GM23248 (cell line): Measurements from ENCODE around the gene SLAMF8. TPM values are rescaled to one million over a fixed set of nuclear protein-coding genes. Genes with fewer than 3 reads are reported as not detected.

Experiments
- DNase-seq: peaks from one replicate; pipeline ENCODE4 v3.0.0-alpha.2; 2015
- H2AFZ ChIP-seq: fragments of 200-600 bp; sonication (generic); 2 replicates; pipeline ENCODE4 v1.6.1; 2016; ENCODE audit warnings: antibody characterized with exemption
- H3F3A ChIP-seq: fragments of 200-600 bp; sonication (generic); 2 replicates; pipeline ENCODE4 v1.6.1; 2016; ENCODE audit warnings: mild to moderate bottlenecking, antibody characterized with exemption, mixed run types; ENCODE audit not compliant: insufficient read depth
- H3K27ac ChIP-seq: fragments of 200-600 bp; sonication (generic); 2 replicates; pipeline ENCODE4 v1.5.1; 2016; ENCODE audit warnings: mild to moderate bottlenecking
- H3K27me3 ChIP-seq: fragments of 200-600 bp; sonication (generic); replicated peaks from 2 replicates; pipeline ENCODE4 v1.6.1; 2016; ENCODE audit warnings: mild to moderate bottlenecking; ENCODE audit not compliant: insufficient read depth
- H3K36me3 ChIP-seq: fragments of 200-600 bp; sonication (generic); 2 replicates; pipeline ENCODE4 v1.6.1; 2016; ENCODE audit warnings: low read depth, mild to moderate bottlenecking
- H3K4me1 ChIP-seq: fragments of 200-600 bp; sonication (generic); 2 replicates; pipeline ENCODE4 v1.6.1; 2016; ENCODE audit warnings: mild to moderate bottlenecking; ENCODE audit not compliant: insufficient read depth
- H3K4me2 ChIP-seq: fragments of 200-600 bp; sonication (generic); one replicate; pipeline ENCODE4 v1.6.1; 2016; ENCODE audit warnings: mild to moderate bottlenecking; ENCODE audit not compliant: unreplicated experiment
- H3K4me3 ChIP-seq: fragments of 200-600 bp; sonication (generic); 2 replicates; pipeline ENCODE4 v1.5.1; 2016; ENCODE audit warnings: mild to moderate bottlenecking
- H3K79me2 ChIP-seq: fragments of 200-600 bp; sonication (generic); 2 replicates; pipeline ENCODE4 v1.6.1; 2016; ENCODE audit warnings: mild to moderate bottlenecking; ENCODE audit not compliant: insufficient read depth
- H3K9ac ChIP-seq: fragments of 200-600 bp; sonication (generic); 2 replicates; pipeline ENCODE4 v1.6.1; 2016; ENCODE audit warnings: mild to moderate bottlenecking
- H3K9me2 ChIP-seq: fragments of 200-600 bp; sonication (generic); 2 replicates; pipeline ENCODE4 v1.6.1; 2016; ENCODE audit warnings: mixed run types, mild to moderate bottlenecking, moderate library complexity; ENCODE audit not compliant: insufficient read depth
- H3K9me3 ChIP-seq: fragments of 200-600 bp; sonication (generic); one replicate; pipeline ENCODE4 v1.6.1; 2017; ENCODE audit warnings: low read depth
- H4K20me1 ChIP-seq: fragments of 200-600 bp; sonication (generic); 2 replicates; pipeline ENCODE4 v1.6.0; 2016; ENCODE audit not compliant: insufficient read depth
- EZH2 ChIP-seq: fragments of 200-600 bp; sonication (generic); IDR thresholded peaks from 2 replicates; pipeline ENCODE4 v1.6.1; 2018; ENCODE audit warnings: antibody characterized with exemption, mild to moderate bottlenecking; ENCODE audit not compliant: insufficient read depth, poor library complexity, severe bottlenecking
- EZH2phosphoT487 ChIP-seq: fragments of 200-600 bp; sonication (generic); IDR thresholded peaks from 2 replicates; pipeline ENCODE4 v1.6.1; 2018; ENCODE audit warnings: antibody characterized with exemption, moderate library complexity, mild to moderate bottlenecking, low read depth; ENCODE audit not compliant: insufficient read depth
- WGBS, 2 experiments: methylation state at CpG; one replicate each; pipeline ENCODE4 v1.1.6; 2015 to 2017; ENCODE audit warnings: low lambda C conversion rate in 2 of 2, low coverage in 1 of 2; ENCODE audit errors: missing lambda C conversion rate in 2 of 2; 5-methylcytosine and 5-hydroxymethylcytosine counted together
- in situ Hi-C: fragments of 300-500 bp; cut with MboI; formaldehyde crosslinking; loops from 2 replicates; pipeline ENCODE4 v1.15.0; 2020
- polyA plus RNA-seq: library from polyadenylated mRNA; unstranded; fragments of >200 nt; fragmentation: Nextera tagmentation; extraction: Ambion mirVana; gene quantifications from 2 replicates; pipeline ENCODE4 v1.2.1, GENCODE V29; 2016
- total RNA-seq: library from RNA; depleted of rRNA; stranded (reverse); fragments of >200 nt; shearing (Covaris generic); gene quantifications from 2 replicates; pipeline ENCODE4 v1.2.3, GENCODE V29; 2014

Gene SLAMF8
- total and polyA plus RNA-seq, 2 experiments from 2014 or later: not detected

- no peak overlapping the region for H3K4me3 ChIP-seq
- no peaks in the 10 kb centered on the region for H4K20me1 ChIP-seq
- no peaks in the 10 kb centered on the region for H3K9me3 ChIP-seq
- H3K4me2 ChIP-seq: no peak overlapping the region
- H3K27me3 ChIP-seq: no peaks in the 10 kb centered on the region; the same call in none of the 2 replicates
- H3K4me1 ChIP-seq: peaks cover 8% of the 10 kb centered on the region
- TF ChIP-seq EZH2 (no peak), EZH2phosphoT487 (no peak)
- H3K27ac ChIP-seq: no peak overlapping the region
- no peak overlapping the region for H2AFZ ChIP-seq
- 77 to 79% methylated on average over 3 of the region's 3 CpGs for WGBS, 2 experiments
- H3K36me3 ChIP-seq: no peaks in the 10 kb centered on the region
- DNase-seq: no peak
- H3K9me2 ChIP-seq: no peaks in the 10 kb centered on the region
- no peaks in the 10 kb centered on the region for H3K79me2 ChIP-seq
- H3K9ac ChIP-seq: no peak overlapping the region
- peaks cover 9% of the 10 kb centered on the region for H3F3A ChIP-seq
- in situ Hi-C loops: no loop called here
These were observed 876 bp downstream of the SLAMF8 start for GRCh38 chr1:159827549-159827948.

- Histone ChIP-seq H3K79me2 (no peaks in the 10 kb centered on the region), H3K27me3 (no peaks in the 10 kb centered on the region; the same call in none of the 2 replicates), H3K4me1 (peaks cover 8% of the 10 kb centered on the region), H3K4me2 (no peak overlapping the region), H4K20me1 (no peaks in the 10 kb centered on the region), H2AFZ (no peak overlapping the region), H3F3A (peaks cover 9% of the 10 kb centered on the region), H3K9me2 (no peaks in the 10 kb centered on the region), H3K27ac (no peak overlapping the region), H3K9me3 (no peaks in the 10 kb centered on the region), H3K36me3 (no peaks in the 10 kb centered on the region), H3K9ac (no peak overlapping the region), H3K4me3 (no peak overlapping the region)
- 64% methylated on average over 3 of the region's 3 CpGs for WGBS, 2 experiments
- in situ Hi-C loops: no loop called here
- TF ChIP-seq EZH2phosphoT487 (no peak), EZH2 (no peak)
- no peak for DNase-seq
These were observed 1.5 kb downstream of the SLAMF8 start for GRCh38 chr1:159828176-159828575.

- no peaks in the 10 kb centered on the region for H3K79me2 ChIP-seq
- in situ Hi-C loops: no loop called here
- TF ChIP-seq EZH2phosphoT487: no peak
- TF ChIP-seq EZH2: no peak
These were observed 2.1 kb downstream of the SLAMF8 start for GRCh38 chr1:159828581-159829272.

GRCh38 chr1:159829273-159829634, 2.6 kb downstream of the SLAMF8 start:
- H3F3A ChIP-seq: peaks cover 9% of the 10 kb centered on the region
- H3K4me2 ChIP-seq: no peak overlapping the region
- DNase-seq: no peak
- H3K4me1 ChIP-seq: peaks cover 8% of the 10 kb centered on the region
- H3K79me2 ChIP-seq: no peaks in the 10 kb centered on the region
- in situ Hi-C loops: no loop called here
- no peaks in the 10 kb centered on the region for H4K20me1 ChIP-seq
- no peaks in the 10 kb centered on the region for H3K27me3 ChIP-seq
- no peak for TF ChIP-seq EZH2phosphoT487
- no peak for TF ChIP-seq EZH2
- no peak overlapping the region for H3K27ac ChIP-seq
- H3K4me3 ChIP-seq: no peak overlapping the region
- H3K9ac ChIP-seq: no peak overlapping the region
- H2AFZ ChIP-seq: no peak overlapping the region
- no peaks in the 10 kb centered on the region for H3K36me3 ChIP-seq
- WGBS, 2 experiments: 94 to 95% methylated on average over 3 of the region's 3 CpGs
- no peaks in the 10 kb centered on the region for H3K9me2 ChIP-seq
- no peaks in the 10 kb centered on the region for H3K9me3 ChIP-seq

More at GRCh38 chr1:159828581-159829272, 2.1 kb downstream of the SLAMF8 start:
- Histone ChIP-seq H3K27ac (no peak overlapping the region), H3K4me2 (no peak overlapping the region), H4K20me1 (no peaks in the 10 kb centered on the region), H2AFZ (no peak overlapping the region), H3K36me3 (no peaks in the 10 kb centered on the region), H3K9ac (no peak overlapping the region), H3K4me1 (peaks cover 8% of the 10 kb centered on the region), H3F3A (peaks cover 9% of the 10 kb centered on the region), H3K9me3 (no peaks in the 10 kb centered on the region), H3K9me2 (no peaks in the 10 kb centered on the region), H3K4me3 (no peak overlapping the region), H3K27me3 (no peaks in the 10 kb centered on the region; the same call in 1 of the 2 replicates)
- WGBS, 2 experiments: 86 to 89% methylated on average over 11 of the region's 11 CpGs
- no peak for DNase-seq
